GM21447 (cell line): ENCODE data around the gene ZNF660.

Source experiments
- ATAC-seq: cut with Tn5 transposase; IDR thresholded peaks from one replicate; pipeline ENCODE4 v1.9.1; 2021; ENCODE audit not compliant: unreplicated experiment

ZNF660 gene

GRCh38 chr3:44628716-44629115 lies 44.0 kb downstream of the ZNF660 start:
- no peak for ATAC-seq

- no peak for ATAC-seq
Observed at GRCh38 chr3:44632193-44632592, 47.4 kb downstream of the ZNF660 start.

- ATAC-seq: no peak
Observed at GRCh38 chr3:44642337-44642736, 57.6 kb downstream of the ZNF660 start.

- ATAC-seq: no peak
Observed at GRCh38 chr3:44643024-44643423, 58.3 kb downstream of the ZNF660 start.

GRCh38 chr3:44647771-44648170 lies 63.0 kb downstream of the ZNF660 start:
- no peak for ATAC-seq

GRCh38 chr3:44648564-44649229 lies 63.9 kb downstream of the ZNF660 start, which contains the start of gene ZNF35:
Gene ZNF35, plus strand, starts transcription at chr3:44648732. Its CDS starts 2,336 bp downstream, at chr3:44651068.
- ATAC-seq: peak; percentile 97
